HG03342 (cell line): ENCODE measurements around the gene TMCC3.

ENCODE experiments used
- ATAC-seq: cut with Tn5 transposase; IDR thresholded peaks from one replicate; pipeline ENCODE4 v1.9.1; 2021; ENCODE audit warnings: mild to moderate bottlenecking, moderate library complexity; ENCODE audit not compliant: unreplicated experiment

Gene TMCC3

GRCh38 chr12:94536040-94536965, 114.1 kb downstream of the TMCC3 start:
- ATAC-seq = no peak

DNA sequence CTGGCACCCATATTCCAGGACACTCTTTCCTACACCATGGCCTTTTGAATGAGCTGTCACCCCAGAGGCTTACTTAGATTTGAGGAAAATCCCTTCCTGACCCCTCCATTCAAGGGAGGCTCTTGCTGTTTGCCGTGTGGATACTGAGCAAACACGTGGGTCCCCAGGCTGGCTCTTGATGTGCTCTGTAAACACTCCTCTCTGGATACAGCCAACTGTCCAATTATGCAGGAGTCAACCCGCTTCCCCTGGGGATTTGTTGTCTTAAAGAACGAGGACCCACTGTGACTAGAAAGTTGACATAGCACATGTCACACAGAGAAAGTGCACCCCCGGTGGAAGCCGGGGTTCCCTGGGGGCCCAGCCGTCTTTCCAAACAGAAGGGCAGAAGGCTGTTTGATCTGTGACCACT, 114.8 kb downstream of the TMCC3 start:
- no peak for ATAC-seq

GRCh38 chr12:94534774-94535509, 115.4 kb downstream of the TMCC3 start:
- ATAC-seq = no peak

- no peak for ATAC-seq
Observed at GRCh38 chr12:94534278-94534677, 116.1 kb downstream of the TMCC3 start.

- ATAC-seq = peak; percentile 65
Observed at GRCh38 chr12:94532490-94533422, 117.6 kb downstream of the TMCC3 start.

GRCh38 chr12:94531196-94531720, 119.1 kb downstream of the TMCC3 start:
- ATAC-seq = no peak

GRCh38 chr12:94525951-94526350, 124.4 kb downstream of the TMCC3 start:
- ATAC-seq = no peak
